Fibroblast of upper back skin (primary cell): Measurements from ENCODE around the gene MLLT6.

ENCODE experiments used
- DNase-seq: peaks from one replicate; pipeline ENCODE4 v3.0.0-alpha.2; 2013

Gene MLLT6

DNA sequence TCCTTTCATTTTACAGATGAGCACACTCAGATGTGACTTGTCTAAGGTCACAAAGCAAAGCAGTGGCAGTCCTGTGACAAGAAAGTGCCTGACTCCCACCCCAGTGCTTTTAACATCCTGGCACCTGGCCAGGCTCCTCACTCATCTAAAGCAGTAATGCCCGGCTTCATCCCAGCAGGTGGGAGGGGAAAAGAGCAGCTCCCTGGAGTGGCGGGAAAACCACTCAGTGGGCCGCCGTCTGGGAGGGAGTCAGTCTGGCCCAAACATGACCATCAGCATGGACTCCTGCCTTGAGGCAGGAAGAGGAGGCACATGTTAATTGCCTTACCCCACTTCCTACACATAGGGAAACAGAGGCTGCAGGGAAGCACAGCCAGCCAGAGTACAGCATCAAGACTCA, 40.5 kb downstream of the MLLT6 start:
- DNase-seq = no peak

DNA sequence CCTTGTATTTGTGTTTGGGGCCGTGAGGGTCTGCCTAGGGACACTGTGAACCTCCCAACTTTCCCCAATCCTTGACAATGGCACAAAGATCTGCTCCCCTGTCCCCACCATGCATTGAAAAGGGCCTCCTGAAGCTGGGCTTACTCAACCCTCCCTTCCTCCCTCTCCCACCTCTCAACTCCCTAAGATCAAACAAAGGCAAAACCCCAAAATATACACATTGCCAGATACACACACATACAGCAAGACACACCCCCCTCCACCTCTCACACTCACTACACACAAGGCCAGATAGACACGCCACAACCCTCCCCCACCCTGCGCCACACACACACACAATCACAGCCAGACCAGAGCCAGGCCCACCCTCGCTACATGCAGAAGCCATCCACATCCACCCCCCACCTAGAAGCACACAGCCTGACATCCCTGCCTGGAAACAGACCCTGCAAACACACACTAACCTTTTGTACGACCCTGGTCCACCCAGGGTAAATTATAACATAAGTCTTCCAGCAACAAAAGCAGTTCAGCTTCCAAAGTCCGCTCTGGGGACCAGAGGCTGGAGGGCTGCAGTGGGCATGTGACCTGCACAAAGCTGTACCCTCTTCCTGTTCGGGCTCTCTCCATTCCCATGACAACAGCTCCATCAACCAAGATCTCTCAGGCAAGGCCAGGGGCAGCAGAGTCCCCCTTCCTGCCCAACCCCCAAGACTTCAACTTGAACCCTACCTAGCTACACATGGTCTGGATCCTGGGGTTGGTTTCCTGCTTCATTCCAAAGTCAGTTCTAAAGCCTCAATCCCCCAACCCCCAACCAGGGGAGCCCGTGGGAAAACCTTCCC, 41.2 kb downstream of the MLLT6 start:
- DNase-seq = no peak

DNA sequence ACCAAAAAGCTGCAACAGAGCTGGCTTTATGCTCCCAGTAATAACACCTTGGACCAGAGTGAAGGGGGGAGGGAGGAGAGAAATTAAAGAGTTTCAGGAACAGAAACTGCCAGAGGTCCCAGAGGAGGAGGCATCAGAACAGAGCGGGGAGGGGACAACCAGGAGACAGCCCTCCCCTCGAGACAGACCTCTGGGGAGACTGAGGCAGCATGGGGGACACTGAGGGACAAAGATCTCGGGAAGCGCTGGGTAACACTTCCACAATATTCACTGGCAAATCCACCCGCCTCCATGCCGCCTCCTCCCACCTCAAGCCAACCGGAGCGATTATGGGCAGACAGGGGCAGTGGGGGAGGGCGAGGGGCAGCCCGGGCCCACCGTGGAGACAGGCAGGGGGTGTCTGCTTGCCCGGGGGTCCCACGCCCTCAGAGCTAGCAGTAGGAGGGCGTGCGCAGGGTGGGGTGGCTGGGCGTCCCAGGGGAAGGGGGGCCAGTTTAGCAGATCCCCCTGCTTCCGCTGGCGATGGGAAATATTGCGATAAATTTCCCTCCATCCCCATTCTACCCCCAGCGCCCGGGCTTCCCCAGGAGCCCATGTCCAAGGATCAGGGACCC, 41.9 kb downstream of the MLLT6 start:
- no peak for DNase-seq

DNA sequence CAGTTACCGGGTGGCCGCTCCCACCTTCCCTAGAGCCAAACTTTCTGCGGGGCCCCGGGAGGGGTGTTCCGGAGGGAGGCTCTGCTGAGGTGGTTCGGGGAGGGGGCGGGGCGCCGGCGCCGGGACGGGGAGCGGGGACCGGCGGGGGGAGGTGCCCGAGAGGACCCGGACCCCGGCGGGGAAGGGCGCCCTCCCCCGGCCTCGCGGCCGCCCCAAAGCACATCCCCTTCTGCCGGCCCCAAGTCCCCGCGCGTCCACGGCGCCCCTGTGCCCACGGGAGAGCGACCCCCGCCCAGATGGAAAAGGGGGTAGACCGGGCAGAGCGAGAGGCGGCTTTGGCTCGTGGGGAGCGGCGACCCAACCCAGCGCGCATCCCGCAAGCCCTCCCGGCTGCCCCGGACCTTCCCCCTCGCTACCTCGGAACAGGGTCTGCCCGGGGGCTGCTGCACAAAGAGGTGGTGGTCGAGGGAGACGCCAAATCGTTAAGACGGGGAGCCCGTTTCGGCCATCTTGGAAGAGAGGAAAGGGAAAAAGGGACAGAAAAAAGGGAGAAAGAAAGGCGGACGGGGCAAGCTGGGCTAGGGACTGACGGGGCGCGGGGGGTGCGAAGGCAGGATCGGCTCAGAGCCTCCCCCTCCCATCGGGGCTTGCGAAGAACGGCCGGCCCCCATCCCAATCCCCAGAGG, 42.5 kb downstream of the MLLT6 start:
- peak; percentile 33 for DNase-seq

DNA sequence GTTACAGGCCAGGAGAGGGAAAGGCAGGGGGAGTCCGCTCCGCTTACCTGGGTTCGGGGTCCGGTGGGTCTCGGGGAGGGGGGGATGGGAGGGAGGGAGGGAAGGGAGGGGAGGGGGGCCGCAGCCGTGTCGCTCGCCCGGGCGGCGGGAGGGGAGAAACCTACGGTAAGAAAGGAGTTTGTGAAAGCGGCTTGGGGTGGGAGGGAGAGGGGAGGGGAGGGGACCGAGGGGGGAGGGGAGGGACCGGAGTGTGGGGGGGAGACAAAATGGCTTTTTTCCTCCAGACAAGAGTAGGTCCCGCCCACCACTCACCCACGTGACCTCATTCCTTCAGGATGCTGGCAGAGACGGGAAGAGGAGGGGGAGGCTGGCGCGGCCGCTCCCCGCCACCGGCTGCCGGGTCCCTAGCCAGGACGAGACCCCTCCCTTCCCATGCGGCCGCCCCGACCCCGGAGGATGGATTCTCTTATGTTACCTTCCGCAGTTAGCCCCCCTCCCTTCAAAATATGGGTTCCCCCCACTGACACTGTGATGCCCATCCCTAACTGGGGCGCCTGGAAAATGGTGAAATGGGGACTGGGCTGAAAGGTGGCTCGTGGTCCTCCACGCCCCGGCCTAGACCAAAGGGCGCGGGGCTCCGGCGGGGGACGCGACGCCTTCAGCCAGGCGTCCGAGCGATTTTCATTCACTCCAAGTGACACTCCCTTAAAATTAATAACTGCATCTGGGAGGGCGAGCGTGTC, 43.2 kb downstream of the MLLT6 start, which contains the start of gene PCGF2:
Gene PCGF2, minus strand, starts transcription at position 188 of the 743 bp plus-strand sequence. CDS start 7,934 bp downstream, outside the sequence.
- DNase-seq = peak; percentile 92

DNA sequence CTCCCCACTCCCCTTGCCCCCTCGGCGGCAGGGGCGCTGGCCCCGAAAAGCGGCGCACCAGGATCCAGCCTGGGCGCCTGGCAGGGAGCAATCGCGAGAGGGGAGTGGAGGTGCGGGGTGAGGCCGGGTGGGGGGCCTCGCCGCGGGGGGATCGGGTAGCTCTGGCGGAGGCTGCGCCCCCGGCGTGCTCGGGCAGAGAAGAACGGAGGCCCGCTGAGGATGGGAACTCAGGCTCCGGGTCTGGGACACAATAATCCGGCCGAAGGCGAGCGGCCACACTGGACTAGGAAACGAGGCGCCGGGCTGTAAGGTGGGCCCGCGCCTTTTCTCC, 43.8 kb downstream of the MLLT6 start:
- DNase-seq = no peak

DNA sequence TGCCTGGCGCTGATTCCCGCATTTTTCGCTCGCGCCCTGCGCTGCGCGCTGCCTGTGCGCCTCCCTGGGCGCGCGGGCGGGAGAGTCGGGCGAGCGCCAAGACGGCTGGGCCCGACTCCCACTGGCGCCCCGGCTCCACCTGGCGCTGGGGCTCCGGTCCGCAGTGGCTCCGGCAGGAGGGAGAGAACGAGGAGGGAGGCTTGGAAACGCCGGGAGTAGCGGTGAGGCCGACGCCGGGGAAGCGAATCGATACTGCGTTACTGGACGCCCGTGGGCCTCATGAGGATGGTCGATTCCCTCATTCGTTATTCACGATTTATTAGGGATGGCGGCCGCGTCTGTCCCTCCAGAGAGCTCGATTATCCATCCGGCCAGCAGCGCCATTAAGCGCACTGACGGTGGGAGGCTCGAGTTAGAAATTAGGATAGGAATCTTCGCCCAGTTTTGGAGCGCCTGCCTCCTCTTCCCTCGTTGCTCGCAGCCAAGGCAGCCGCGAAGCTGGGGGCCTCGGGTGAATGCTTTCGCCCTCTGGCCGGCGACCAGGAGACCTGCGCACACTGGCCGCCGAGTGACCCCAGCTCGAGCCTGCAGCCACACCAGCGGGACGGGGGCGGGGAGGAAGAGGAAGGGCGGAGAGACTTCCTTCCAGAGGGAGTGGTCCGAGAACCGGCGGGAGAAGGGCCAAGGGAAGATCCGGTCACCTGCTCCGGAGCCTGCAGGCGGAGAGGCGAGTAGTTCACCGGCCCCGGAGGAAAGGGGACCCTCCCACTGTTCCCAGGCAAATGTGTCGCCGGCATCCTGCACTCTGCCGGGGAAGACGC, 44.4 kb downstream of the MLLT6 start:
- DNase-seq = peak; percentile 42

DNA sequence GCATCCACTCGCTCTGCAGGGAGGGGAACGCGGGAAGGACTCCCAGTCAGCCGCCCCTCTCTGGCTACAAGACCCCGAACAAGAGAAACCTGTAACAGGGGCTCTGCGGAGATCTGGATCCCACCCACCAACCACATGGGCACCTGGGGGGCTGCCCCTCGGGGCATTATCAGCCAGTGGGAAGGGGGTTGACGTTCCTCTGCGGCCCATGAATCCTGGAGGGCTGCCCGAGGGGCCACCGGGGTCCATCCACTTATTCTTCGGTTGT, 44.9 kb downstream of the MLLT6 start:
- no peak for DNase-seq

DNA sequence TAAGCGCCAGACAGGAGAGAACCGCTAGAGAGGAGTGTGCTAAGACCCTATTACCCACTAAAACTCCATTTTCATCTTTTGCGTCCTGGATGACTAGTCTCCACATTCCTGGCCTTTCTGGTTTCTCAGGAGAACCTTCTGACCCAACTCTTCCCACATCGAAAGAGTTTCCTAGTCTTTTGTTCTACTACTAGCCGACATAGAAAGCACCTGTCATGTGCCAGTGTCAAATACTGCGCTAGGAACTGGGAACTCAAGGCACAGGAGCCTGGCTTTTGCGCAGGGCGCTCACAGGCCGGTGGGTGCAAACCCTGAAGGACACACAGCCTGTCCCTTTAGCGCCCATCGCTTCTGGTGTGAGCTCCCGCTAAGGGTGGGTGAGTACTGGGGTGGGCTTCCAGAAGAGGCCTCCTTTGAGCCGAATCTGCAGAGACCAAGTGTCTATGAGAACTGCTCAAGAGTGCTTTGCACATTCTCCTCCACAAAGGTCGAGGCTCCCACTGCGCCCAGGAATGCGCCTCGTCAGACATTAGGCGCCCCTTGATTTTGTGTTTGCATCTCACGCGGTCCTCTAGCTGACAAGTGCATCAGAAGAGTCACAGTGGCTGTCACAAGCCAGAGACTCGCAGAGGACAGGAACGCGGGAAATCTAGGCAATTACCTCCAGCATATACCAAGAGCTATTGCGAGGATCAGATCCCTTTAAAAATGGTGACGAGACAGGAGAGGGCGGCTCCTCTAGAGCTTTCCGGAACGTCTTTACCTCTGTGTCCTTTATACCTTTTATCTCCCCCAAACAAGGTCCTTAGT, 45.4 kb downstream of the MLLT6 start:
- no peak for DNase-seq

DNA sequence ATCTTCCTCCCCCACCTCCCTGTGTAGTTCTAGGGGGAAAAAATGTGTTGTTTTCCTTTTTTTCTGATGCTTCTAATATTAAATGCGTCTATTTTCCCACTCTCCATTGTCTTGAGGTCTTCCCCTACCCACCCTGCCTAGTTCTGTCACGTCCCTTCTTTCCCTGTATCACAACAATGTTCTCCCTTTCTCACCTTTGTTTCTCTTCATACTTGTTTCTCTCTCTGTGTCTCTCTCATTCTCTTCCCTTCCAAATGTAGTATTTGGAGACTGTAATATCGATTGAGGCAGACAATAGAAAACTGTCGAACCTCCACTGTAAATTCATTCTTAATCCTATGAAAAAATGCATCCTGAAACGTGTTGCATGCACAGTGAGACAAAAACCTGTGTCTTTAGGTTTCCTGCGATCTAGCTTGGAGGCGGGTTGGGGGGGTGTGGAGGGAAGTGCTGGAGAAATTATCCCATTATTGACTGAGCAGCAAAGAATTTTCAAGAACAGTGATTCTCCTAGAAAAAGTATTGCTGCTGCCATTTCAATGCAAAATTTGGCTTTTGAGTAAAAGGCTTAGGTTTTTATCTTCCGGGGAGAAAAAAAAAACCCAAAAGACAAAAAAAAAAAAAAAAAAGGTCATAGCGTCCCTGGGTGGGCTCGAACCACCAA, 46.2 kb downstream of the MLLT6 start:
- DNase-seq = no peak

DNA sequence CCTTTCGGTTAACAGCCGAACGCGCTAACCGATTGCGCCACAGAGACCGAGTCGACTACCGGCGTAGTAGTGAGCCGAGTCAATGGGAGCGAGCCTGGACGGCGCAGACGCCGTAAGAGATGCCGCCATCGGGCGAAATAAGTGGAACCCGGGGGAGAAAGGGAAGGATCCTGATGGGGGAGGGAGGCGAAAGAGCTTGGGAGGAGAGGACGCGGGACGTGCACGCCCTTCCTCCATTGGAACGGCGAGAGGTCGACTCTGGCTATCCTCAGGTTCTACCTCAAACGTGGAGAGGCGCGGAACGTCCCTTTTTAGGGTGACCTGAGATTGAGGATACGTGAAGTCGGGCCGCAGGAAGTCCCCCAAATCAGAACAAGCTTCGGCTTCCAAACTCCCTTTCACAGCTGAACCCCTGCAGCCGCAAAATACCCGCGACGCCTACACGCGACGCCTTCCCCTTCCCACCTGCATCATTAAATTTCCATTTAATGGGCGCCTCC, 46.8 kb downstream of the MLLT6 start:
- peak; percentile 90 for DNase-seq

DNA sequence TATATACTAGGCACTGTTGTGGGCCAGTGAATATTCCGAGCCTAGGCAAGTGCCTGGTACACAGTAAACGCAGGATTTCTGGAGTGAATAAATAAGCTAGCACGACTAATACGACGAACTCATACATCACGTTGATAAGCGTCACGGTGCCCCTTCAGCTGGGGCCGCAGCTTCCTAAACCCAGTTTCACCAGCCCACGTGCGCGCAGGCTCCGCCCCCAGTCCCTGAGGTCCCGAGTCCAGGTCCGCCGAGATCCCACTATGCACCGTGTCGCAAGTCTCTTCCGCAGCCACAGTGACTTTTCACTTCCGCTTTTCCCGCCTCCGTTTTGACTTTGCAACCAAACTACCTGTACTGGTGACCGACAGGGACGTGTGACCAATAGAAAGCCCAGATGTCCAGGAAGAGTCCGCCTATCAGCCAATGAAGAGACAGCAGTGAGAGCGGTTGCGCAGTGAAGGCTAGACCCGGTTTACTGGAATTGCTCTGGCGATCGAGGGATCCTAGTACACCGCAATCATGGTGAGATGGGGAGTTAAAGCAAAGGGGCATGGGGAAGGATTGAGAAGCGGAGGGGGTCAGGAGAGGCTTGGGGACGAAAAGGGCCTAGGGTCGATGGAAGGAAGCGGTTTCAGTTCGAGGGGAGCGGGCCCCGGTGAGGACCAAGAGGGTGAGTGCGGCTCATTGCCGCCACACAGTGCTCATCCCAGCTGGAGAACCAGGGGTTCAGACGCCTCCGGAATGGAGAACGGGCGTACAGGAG, 47.4 kb downstream of the MLLT6 start, which contains the start of gene PSMB3:
Gene PSMB3, plus strand, starts transcription at position 434 of the 763 bp plus-strand sequence. Its CDS starts 86 bp downstream, at position 520.
- peak; percentile 99 for DNase-seq

DNA sequence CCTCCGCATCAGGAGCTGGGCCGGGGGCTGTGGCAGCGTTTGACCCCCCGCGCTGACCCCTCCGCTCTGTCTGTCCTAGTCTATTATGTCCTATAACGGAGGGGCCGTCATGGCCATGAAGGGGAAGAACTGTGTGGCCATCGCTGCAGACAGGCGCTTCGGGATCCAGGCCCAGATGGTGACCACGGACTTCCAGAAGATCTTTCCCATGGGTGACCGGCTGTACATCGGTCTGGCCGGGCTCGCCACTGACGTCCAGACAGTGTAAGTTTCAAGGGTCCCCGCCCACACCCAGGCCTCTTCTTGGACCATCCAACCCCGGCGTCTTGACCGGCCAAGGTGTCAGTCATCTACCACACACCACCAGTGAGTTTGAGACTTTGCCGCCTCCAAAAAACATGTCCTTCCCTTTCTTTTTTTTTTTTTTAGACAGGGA, 48.0 kb downstream of the MLLT6 start:
- DNase-seq = no peak

DNA sequence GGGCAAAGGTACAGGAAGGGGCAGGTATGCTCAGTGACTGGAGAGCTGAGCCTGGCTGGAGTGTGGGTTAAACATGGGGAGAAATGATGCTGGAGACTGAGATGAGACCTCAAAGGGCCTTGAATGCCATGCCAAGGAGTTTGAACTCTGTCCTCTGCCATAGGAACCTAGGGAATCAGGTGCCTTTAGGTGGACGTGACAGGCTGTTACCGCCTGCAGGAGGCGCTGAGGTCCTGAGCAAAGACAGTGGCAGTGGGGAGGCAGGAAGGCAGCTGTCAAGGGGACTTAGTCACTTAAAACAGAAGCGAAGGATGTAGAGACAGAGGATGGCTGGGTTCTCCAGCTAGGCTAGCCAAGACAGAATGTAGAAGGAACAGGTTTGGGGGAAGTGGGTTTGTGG, 56.5 kb downstream of the MLLT6 start:
- no peak for DNase-seq

DNA sequence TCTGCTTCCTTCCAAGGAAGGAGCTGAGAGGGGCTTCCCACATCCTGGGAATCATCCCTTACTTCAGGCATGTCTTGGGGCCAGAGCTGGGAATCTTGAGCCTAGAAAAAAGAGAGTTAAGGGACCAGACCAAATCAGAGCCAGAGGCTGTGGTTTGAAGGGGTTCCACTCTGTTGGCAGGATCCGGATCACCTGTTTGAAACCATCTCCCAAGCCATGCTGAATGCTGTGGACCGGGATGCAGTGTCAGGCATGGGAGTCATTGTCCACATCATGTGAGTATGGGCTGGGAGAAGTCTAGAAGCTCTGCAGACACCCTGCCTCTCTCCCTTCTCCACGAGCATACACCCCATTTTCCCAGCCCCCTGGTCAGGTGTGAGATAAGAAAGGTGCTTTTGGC, 57.2 kb downstream of the MLLT6 start:
- no peak for DNase-seq

DNA sequence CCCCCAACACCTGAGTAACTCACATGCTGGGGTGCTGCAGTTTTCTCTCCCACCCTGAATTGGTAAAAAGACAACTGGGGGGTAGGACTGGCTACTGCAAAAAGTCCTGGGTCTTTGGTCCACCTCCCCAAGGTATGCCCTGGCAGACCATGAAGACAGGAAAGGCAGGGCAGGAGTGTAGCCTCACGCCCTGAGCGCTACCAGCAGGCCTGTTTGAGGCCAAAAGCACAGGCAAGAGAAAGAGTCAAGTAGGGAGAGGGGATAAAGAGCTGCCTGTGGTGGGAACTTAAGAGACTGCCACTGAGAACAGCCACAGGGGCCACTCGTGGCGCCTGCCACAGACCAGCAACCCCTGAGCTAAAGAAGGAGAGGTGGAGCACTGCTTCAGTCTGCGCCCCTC, 61.3 kb downstream of the MLLT6 start:
- DNase-seq = no peak

DNA sequence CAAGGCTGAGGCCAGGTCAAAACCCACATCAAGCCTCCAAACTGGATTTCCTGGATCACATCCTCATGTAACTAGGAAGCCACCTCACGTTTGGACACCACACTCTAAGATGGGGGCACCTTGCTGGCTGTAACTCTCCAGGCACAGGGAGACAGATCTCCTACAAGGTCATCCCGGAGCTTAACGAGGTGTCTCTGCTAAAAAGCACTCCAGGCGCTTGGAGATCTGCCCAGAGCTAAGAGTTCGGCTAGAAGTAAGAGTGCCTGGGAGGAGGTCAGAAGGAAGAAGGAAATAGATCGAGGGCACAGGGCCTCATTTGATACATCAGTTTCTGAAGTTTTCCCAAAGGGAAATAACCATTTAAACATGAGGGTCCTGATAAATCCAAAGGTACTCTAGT, 63.3 kb downstream of the MLLT6 start:
- DNase-seq = no peak

DNA sequence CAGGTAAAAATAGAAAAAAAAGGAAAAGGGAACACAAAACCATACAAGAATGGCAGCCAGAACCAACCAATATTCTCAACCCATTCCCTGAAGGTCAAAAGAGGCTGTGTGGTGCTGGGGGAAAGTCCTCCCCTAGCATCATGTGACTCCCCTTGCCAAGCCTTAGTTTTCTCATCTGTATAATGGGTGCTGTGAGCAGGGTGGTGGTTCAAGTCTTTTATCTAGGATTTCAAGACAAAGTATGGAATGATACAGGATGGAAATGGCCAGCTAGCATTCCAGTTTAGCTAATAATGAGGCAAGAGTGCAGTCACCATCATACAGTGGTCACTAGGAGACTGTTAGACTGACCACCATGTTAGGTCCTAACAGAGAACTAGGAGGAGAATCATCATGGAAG, 68.2 kb downstream of the MLLT6 start:
- DNase-seq = no peak

DNA sequence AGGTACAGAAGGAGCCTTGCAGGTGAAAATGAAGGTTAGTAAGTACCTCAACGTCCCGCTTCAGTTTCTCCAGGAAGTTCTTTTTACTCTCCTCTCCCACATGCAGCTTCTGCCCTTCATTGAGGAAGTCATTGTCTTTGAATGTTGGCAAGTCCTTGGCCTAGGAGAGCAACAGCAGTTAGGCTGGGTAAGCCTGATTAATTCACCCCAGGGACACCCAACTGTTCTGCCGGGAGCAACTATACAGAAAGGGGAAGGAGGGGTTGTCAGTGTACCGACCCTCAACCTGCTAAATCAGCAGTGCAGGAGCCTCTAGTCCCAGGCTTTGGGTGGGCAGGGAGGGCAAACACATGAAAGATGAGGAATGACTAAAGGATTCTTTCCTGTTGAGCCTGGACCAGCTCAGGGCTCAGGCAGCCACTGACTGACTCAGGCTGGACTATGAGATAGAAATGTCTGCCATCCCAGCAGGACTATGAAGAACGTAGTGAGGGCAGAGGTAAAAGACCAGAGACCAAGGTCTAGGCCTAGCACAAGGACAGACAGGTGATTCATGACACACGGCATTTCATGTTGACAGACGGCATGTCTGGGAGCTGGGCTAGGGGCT, 72.7 kb downstream of the MLLT6 start:
- no peak for DNase-seq
